Psoas muscle (tissue), 8 donors: Measurements from ENCODE around the gene C12orf43. TPM values are rescaled to one million over a fixed set of nuclear protein-coding genes. Genes with fewer than 3 reads are reported as not detected.

Experiments
- ATAC-seq, 4 donors: fragments of 200-7000 bp; cut with Tn5 transposase; one replicate each; pipeline ENCODE4 v1.9.1; 2020; ENCODE audit warnings: moderate library complexity in 3 of 4, mild to moderate bottlenecking in 2 of 4
- DNase-seq, 2 donors: peaks; one replicate each; pipeline ENCODE4 v3.0.0-alpha.2; 2020
- H3K27ac ChIP-seq: fragments of 200-600 bp; one replicate; pipeline ENCODE4 v1.8.0; 2022
- H3K27me3 ChIP-seq, 3 donors: fragments of 200-600 bp in 1 of 3; one replicate each; pipeline versions ENCODE4 v1.6.1 to v1.8.0; 2013 to 2022; ENCODE audit warnings: low read length in 2 of 3, mild to moderate bottlenecking in 2 of 3, moderate library complexity in 1 of 3; ENCODE audit not compliant: insufficient read depth in 3 of 3
- H3K36me3 ChIP-seq, 2 donors: fragments of 200-600 bp in 1 of 2; one replicate each; pipeline versions ENCODE4 v1.6.1 to v1.8.0; 2013 to 2022; ENCODE audit warnings: low read depth in 1 of 2, mild to moderate bottlenecking in 1 of 2, moderate library complexity in 1 of 2; ENCODE audit not compliant: insufficient read depth in 1 of 2
- H3K4me1 ChIP-seq: fragments of 200-600 bp; one replicate; pipeline ENCODE4 v1.8.0; 2022
- H3K4me3 ChIP-seq: fragments of 200-600 bp; one replicate; pipeline ENCODE4 v1.8.0; 2022; ENCODE audit warnings: mild to moderate bottlenecking
- H3K9me3 ChIP-seq: fragments of 200-600 bp; one replicate; pipeline ENCODE4 v1.8.0; 2022
- WGBS, 3 donors: extraction: QIAGEN DNeasy Blood & Tissue Kit; methylation state at CpG; one replicate each; pipeline versions ENCODE4 v1.1.6 to v1.1.7; 2013; 5-methylcytosine and 5-hydroxymethylcytosine counted together
- intact Hi-C, 2 donors: fragments of 100-400 bp; cut with DNase I; formaldehyde crosslinking; loops; one replicate each; pipeline versions ENCODE4 v1.11.0 to v1.14.2; 2022
- polyA plus RNA-seq, 3 donors: library from polyadenylated mRNA; stranded (reverse); fragments of 200-250 nt; gene quantifications; one replicate each; pipeline ENCODE4 v1.2.3, GENCODE V29; 2013
- total RNA-seq, 4 donors: library from RNA; stranded (reverse); fragmentation: NEBNext Ultra II Directional in 2 of 4; extraction: Animal tissue kit (Norgen Biotek cat#: 25700) in 2 of 4; gene quantifications; one replicate each; pipeline versions ENCODE4 v1.2.1 to v1.2.4, GENCODE V29; 2021 to 2023
- TF ChIP-seq, protein P1 (sequence below): fragments of 200-600 bp; IDR thresholded peaks from one replicate; pipeline ENCODE4 v1.8.0; 2022; ENCODE audit warnings: antibody characterized with exemption
- donor health status: healthy with polysubstance abuse.
- donor health status: DM: no; HTN: no; CAD: no; lungs with moderate emphysema.
- donor health status: Bipolar disorder and iron deficiency.
- donor health status: healthy.
- donor health status: DM: yes; HTN: yes; CAD: no.
- donor health status: DM: no; HTN: no; CAD: no.
- donor health status: DM: no; HTN: no; CAD: no.
- donor health status: DM: yes; HTN: yes; CAD: no.

Gene C12orf43
- total and polyA plus RNA-seq, 7 donors, result 5.0 to 19.4 (median 8.0) TPM

DNA sequence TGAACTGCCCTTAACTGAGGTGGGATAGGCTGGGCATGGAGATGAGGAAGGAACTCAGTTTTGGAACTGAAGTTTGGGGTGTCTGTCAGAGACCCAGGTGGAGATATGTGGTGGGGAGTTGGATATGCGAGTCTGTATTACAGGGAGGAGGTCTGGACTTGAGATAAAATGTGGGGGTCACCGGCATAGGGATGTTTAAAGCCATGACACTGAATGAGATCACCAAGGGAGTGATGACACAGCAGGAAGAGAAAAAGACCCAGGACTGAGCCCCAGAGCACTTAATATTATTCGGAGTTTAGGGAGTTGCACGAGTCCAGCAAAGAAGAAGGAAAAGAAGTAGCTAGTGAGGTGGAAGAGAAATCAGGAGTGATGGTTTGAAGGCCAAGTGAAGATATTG lies 26.8 kb upstream of the C12orf43 start:
- TF ChIP-seq, protein P1, sequence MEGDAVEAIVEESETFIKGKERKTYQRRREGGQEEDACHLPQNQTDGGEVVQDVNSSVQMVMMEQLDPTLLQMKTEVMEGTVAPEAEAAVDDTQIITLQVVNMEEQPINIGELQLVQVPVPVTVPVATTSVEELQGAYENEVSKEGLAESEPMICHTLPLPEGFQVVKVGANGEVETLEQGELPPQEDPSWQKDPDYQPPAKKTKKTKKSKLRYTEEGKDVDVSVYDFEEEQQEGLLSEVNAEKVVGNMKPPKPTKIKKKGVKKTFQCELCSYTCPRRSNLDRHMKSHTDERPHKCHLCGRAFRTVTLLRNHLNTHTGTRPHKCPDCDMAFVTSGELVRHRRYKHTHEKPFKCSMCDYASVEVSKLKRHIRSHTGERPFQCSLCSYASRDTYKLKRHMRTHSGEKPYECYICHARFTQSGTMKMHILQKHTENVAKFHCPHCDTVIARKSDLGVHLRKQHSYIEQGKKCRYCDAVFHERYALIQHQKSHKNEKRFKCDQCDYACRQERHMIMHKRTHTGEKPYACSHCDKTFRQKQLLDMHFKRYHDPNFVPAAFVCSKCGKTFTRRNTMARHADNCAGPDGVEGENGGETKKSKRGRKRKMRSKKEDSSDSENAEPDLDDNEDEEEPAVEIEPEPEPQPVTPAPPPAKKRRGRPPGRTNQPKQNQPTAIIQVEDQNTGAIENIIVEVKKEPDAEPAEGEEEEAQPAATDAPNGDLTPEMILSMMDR, result no peak
- 79 to 85% (median 81%) methylated on average over 4 of the region's 4 CpGs for WGBS, 3 donors
- intact Hi-C loops, result no loop called here
- peaks cover 4% of the 10 kb centered on the region for H3K4me1 ChIP-seq
- H3K9me3 ChIP-seq, result no peaks in the 10 kb centered on the region
- H3K4me3 ChIP-seq, result no peak overlapping the region
- no peaks in the 10 kb centered on the region for H3K36me3 ChIP-seq
- peaks cover 0 to 9% (median 5%) of the 10 kb centered on the region in 3 donors for H3K27me3 ChIP-seq
- ATAC-seq (no peak), DNase-seq (no peak)
- H3K27ac ChIP-seq, result no peak overlapping the region

GRCh38 chr12:121038861-121039668 lies 22.8 kb upstream of the C12orf43 start, which contains the start of gene OASL:
Gene OASL, minus strand, starts transcription at chr12:121039246. Its CDS starts 275 bp downstream, at chr12:121038971.
- intact Hi-C loops, result no loop called here
- Histone ChIP-seq H3K27ac (no peak within 1 kb of the TSS), H3K36me3 (no peaks in the 10 kb centered on the region), H3K9me3 (no peaks in the 10 kb centered on the region), H3K4me1 (peaks cover 4% of the 10 kb centered on the region), H3K27me3 (peaks cover 0 to 14% (median 3%) of the 10 kb centered on the region in 3 donors), H3K4me3 (peak within 1 kb of the TSS; percentile 56)
- TF ChIP-seq, protein P1, result no peak
- WGBS, 3 donors, result 18 to 25% (median 19%) methylated on average over 12 to 13 of the region's 13 CpGs
- DNase-seq (no peak), ATAC-seq (peak in 3 of 4 donors; percentile 31 to 56 (median 47))

- no peak for DNase-seq
- H3K9me3 ChIP-seq, result no peaks in the 10 kb centered on the region
- TF ChIP-seq, protein P1, result no peak
- H3K27me3 ChIP-seq, result peaks cover 0 to 5% (median 3%) of the 10 kb centered on the region in 3 donors
- no peak overlapping the region for H3K4me3 ChIP-seq
- no peaks in the 10 kb centered on the region for H3K36me3 ChIP-seq
- no peak for ATAC-seq
- peaks cover 4% of the 10 kb centered on the region for H3K4me1 ChIP-seq
- 78 to 86% (median 82%) methylated on average over 6 of the region's 6 CpGs for WGBS, 3 donors
- no peak overlapping the region for H3K27ac ChIP-seq
- intact Hi-C loops, result no loop called here
Measured at GRCh38 chr12:121036810-121037326, 20.6 kb upstream of the C12orf43 start.

GRCh38 chr12:121034616-121035305 lies 18.5 kb upstream of the C12orf43 start:
- no peaks in the 10 kb centered on the region for H3K36me3 ChIP-seq
- H3K4me3 ChIP-seq, result no peak overlapping the region
- TF ChIP-seq, protein P1, result no peak
- H3K4me1 ChIP-seq, result peaks cover 4% of the 10 kb centered on the region
- intact Hi-C loops, result no loop called here
- H3K27me3 ChIP-seq, result peaks cover 0 to 5% (median 3%) of the 10 kb centered on the region in 3 donors
- WGBS, 3 donors, result 60 to 63% (median 62%) methylated on average over 9 of the region's 9 CpGs
- no peak overlapping the region for H3K27ac ChIP-seq
- ATAC-seq (no peak), DNase-seq (no peak)
- no peaks in the 10 kb centered on the region for H3K9me3 ChIP-seq
